ENCODE data around the gene DNAJC5. TPM values are rescaled to one million over a fixed set of nuclear protein-coding genes. Genes with fewer than 3 reads are reported as not detected.

The DNAJC5 gene
- total and polyA plus RNA-seq, 9 of the 15 experiments (the other 6 are each of a cell fraction or from before 2014, with no cell fraction given): 0.95 to 42.8 (median 23.4) TPM

GRCh38 chr20:63846888-63847236, 48.1 kb upstream of the DNAJC5 start (continued):
- TF ChIP-seq USF1 (CRISPR knock-in tag; IDR thresholded peaks at IDR 0.05) (0 out of 2 replicates have a peak, but pooled peaks have one; percentile 20), ZNF124 (CRISPR knock-in tag; IDR thresholded peaks at IDR 0.05) (no peak), RCOR1 (IDR thresholded peaks at IDR 0.05; ENCODE audit: borderline replicate concordance in 1 of 2, low read depth in 2 of 2, low read length in 2 of 2) (no peak), POLR2B (IDR thresholded peaks at IDR 0.05; ENCODE audit: low read depth, partially characterized antibody) (peak; percentile 39), SMAD3 (CRISPR knock-in tag; conservative IDR thresholded peaks at IDR 0.05) (no peak), ZBTB49 (CRISPR knock-in tag; IDR thresholded peaks at IDR 0.05; ENCODE audit: borderline replicate concordance) (no peak), BRCA1 (IDR thresholded peaks at IDR 0.05) (no peak), BRCA1 (CRISPR knock-in tag; IDR thresholded peaks at IDR 0.05) (no peak), FOXO4 (CRISPR knock-in tag; IDR thresholded peaks at IDR 0.05) (no peak), ZNF311 (CRISPR knock-in tag; IDR thresholded peaks at IDR 0.05) (no peak), ZNF717 (CRISPR knock-in tag; IDR thresholded peaks at IDR 0.05) (no peak), HMG20A (CRISPR knock-in tag; conservative IDR thresholded peaks at IDR 0.05) (no peak), MTA1 (IDR thresholded peaks at IDR 0.05; ENCODE audit: borderline replicate concordance) (no peak), CREB5 (CRISPR knock-in tag; IDR thresholded peaks at IDR 0.05) (no peak)
